ENCODE data around the gene METAP2.
A peak's percentile ranks its signal among the peaks of the same experiment; 100 is the strongest.

METAP2 gene

DNA sequence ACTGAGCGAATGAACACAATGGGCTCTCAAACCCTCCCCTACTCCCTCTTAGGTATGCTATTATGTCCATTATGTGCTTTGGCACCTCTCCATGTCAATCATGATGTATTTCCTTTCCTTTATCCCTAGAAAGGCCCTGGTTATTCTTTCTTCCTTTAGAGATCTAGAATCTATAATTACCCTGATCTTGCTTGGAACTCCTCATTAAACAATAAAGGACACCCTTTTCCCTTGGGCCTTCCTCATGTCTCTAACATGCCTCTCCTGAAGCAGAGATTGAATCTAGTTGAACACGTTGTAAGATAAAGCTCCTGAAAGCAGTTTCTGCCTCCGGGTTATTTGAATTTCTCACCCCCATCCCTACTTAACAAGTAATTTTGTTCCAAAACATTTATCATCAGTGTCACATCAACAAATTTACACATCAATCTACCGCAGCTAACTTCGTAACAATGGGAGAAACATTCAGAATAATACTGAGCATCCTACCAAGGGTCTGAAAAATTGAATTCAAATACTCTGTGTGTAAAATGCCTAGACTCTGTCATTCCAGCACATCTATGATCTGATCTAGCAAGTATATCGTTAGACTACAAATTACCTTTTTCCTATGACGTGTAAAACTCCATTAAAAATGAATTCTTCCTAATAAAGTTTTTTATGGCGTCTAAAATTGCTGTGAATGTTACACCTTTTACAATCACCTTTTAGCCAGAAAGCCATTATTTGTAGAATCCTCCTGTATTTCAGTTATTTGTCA lies 72.0 kb downstream of the METAP2 start:
- H3K9me3 Mint-ChIP-seq, result peaks cover 6% of the 10 kb centered on the region
- no peak overlapping the region for H3K4me3 Mint-ChIP-seq
- peaks cover 4% of the 10 kb centered on the region for H3K36me3 Mint-ChIP-seq (ENCODE audit: low read depth)
- H3K27me3 Mint-ChIP-seq (ENCODE audit: low read depth), result peaks cover 65% of the 10 kb centered on the region
- TF ChIP-seq CTCF (IDR thresholded peaks at IDR 0.05; ENCODE audit: unreplicated experiment in 3 of 3), result no peak
- no peak overlapping the region for H3K27ac Mint-ChIP-seq
- peaks cover 7% of the 10 kb centered on the region for H3K4me1 Mint-ChIP-seq

- Mint-ChIP-seq H3K9me3 (peaks cover 6% of the 10 kb centered on the region), H3K27me3 (ENCODE audit: low read depth) (peaks cover 71% of the 10 kb centered on the region), H3K36me3 (ENCODE audit: low read depth) (peaks cover 4% of the 10 kb centered on the region), H3K4me1 (peaks cover 7% of the 10 kb centered on the region), H3K4me3 (no peak overlapping the region), H3K27ac (no peak overlapping the region)
- TF ChIP-seq CTCF (IDR thresholded peaks at IDR 0.05; ENCODE audit: unreplicated experiment in 3 of 3), result no peak
Measured at GRCh38 chr12:95546491-95546813, 72.5 kb downstream of the METAP2 start.

DNA sequence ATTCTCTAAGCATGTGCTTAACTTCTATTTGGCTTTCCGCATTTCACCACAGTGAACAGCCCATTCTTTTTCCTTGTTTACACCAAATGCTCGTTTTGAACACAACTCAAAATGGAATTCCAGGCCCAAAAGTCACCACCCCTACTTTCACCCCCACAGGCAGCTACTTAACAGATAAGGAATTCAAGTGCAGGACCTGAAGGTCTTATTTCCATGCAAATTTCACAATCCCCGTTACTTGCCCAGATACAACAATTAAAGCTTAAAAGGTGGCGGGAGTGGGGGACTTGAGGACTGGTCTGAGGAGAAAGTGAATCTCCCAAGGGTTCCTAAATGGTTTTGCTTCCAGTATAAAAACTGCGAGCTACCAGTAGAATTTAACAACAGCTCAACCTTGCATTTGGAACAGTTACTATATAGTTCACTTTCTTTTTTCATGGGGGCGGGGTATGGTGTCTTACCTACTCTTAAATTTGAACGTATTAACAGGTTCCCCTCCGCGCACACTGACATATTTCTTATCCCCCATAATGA lies 73.6 kb downstream of the METAP2 start:
- peaks cover 6% of the 10 kb centered on the region for H3K9me3 Mint-ChIP-seq
- TF ChIP-seq CTCF (IDR thresholded peaks at IDR 0.05; ENCODE audit: unreplicated experiment in 3 of 3), result no peak
- H3K27ac Mint-ChIP-seq, result no peak overlapping the region

DNA sequence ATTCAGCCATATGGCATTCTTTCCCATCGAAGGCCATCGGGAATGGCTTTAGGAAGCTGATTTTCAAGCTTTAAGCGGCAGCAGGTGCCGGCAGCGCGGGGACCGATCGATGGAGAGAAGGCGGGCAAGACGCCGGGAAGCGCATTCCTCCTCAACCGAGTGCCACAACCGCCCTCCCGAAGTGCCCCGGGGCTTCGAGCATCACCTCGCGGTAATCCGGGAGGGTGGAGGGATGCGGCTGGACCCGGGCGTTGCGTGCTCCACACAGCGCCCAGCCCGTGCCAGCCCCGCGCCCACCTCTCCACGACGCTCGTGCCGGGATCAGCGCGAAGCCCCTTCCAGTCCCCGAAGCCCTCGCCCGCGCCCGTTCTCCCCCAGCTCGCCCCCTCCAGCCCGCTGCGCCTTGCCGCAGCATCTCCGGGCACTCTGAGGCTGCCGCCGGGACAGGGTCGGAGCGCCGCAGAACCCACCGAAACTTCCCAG lies 74.1 kb downstream of the METAP2 start:
- peaks cover 6% of the 10 kb centered on the region for H3K9me3 Mint-ChIP-seq
- H3K4me3 Mint-ChIP-seq, result peak overlapping the region; percentile 72 to 81 (median 75)
- peaks cover 87% of the 10 kb centered on the region for H3K27me3 Mint-ChIP-seq (ENCODE audit: low read depth)
- peaks cover 4% of the 10 kb centered on the region for H3K36me3 Mint-ChIP-seq (ENCODE audit: low read depth)
- peaks cover 7% of the 10 kb centered on the region for H3K4me1 Mint-ChIP-seq
- H3K27ac Mint-ChIP-seq, result no peak overlapping the region
- no peak for TF ChIP-seq CTCF (IDR thresholded peaks at IDR 0.05; ENCODE audit: unreplicated experiment in 3 of 3)

More for the DNA sequence above, 73.6 kb downstream of the METAP2 start:
- Mint-ChIP-seq H3K36me3 (ENCODE audit: low read depth) (peaks cover 4% of the 10 kb centered on the region), H3K4me1 (peaks cover 7% of the 10 kb centered on the region), H3K4me3 (peak overlapping the region; percentile 72 to 81 (median 75)), H3K27me3 (ENCODE audit: low read depth) (peaks cover 82% of the 10 kb centered on the region)

DNA sequence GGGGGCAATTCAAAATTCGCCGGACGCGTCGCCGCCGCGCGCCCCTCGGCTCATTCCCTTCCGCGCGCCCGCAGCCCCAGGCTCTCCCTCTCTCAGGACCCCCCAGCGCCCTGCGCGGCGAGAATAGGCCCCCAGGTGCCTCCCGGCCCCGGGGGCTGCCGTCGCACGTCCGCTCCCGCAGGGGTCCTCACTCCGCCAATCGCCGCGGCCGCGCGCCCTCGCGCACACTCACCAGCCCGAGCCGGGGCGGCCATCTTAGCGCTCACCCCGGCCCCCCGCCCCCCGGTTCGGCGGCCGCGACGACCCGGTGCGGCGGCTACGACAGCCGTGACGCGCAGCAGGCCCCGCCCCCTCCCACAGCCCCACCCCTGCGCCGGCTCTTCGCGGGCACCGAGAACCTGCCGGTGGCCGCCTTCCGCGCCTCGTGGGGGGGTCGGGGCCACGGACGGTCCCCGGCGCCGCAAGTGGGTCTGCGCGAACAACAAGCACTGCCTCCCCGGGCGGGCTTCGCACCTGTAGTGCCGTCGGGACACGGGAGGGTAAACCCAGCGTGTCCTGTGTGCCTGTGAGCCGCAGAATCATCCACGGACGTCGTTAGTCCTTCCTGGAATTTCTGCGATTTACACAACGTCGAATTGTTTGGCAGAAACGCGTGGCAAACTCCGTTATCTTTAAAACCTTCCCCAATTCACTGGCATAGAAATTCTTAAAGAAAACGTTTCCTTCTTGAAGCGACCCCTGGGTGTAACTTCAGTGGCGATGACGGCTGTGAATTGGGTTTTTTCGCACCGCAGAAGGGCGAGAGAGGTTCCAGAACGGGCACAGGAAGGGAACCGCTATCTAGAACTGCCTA lies 74.8 kb downstream of the METAP2 start:
- no peak for TF ChIP-seq CTCF (IDR thresholded peaks at IDR 0.05; ENCODE audit: unreplicated experiment in 3 of 3)
- Mint-ChIP-seq H3K9me3 (peaks cover 6% of the 10 kb centered on the region), H3K27me3 (ENCODE audit: low read depth) (peaks cover 90% of the 10 kb centered on the region), H3K4me3 (peak overlapping the region; percentile 75 to 81 (median 81)), H3K4me1 (peaks cover 7% of the 10 kb centered on the region), H3K27ac (no peak overlapping the region), H3K36me3 (ENCODE audit: low read depth) (peaks cover 4% of the 10 kb centered on the region)
